GM18868 (cell line): ENCODE data around the gene HLTF.

Source experiments
- ATAC-seq: cut with Tn5 transposase; IDR thresholded peaks from one replicate; pipeline ENCODE4 v1.9.1; 2021; ENCODE audit warnings: mild to moderate bottlenecking, moderate library complexity; ENCODE audit not compliant: unreplicated experiment

The HLTF gene

GRCh38 chr3:149087208-149087607 lies 875 bp upstream of the HLTF start:
- ATAC-seq = no peak

DNA sequence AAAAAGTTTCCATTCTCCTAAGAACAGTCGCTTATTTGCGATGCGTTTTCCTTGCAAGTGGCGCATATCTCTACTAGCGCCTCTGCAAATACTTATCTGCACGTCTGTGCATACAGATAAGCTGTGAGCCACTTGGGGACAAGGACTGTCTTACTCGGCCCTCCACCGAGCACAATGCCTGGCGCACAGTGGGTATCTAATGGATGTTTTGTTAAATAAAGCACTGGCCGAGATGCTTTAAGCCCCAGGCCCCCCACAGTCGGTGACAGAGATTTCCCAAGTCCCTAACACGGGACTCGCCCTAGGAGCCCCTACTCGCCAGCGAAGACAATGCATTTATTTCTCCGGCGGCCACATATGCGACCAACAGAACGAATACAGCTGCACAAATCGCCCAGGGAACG lies 503 bp downstream of the HLTF start:
- peak; percentile 36 for ATAC-seq

- no peak for ATAC-seq
Observed at GRCh38 chr3:149081772-149082171, 4.6 kb downstream of the HLTF start.

GRCh38 chr3:149080699-149081091 lies 5.6 kb downstream of the HLTF start:
- ATAC-seq = no peak

DNA sequence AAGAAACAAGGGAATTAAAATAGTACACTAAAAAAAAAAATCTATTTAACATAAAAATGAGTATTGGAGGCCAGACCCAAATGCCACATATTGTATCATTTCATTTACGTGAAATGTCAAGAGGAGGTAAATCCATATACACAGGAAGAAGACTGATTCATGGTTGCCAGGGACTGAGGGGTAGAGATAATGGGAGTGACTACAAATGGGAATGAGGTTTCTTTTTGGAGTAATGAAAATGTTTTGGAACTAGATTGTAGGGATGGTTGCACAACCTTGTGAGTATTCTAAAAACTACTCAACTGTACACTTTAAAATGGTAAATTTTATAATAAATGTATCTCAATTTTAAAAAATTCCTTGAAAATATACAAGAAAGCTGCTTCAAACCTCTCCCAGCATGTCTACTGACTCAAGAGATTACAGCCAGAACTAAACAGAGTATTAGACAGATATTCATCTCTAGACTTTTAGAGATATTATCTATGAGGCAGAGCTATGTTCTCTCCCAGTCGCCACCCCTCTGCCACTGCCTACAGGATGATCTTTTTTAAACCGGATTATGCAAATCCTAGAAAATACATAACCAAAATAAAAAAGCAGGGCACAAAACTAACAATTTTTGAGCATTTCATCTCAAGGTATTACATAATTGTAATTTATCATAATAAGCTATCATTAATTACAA lies 6.2 kb downstream of the HLTF start:
- ATAC-seq = no peak

- no peak for ATAC-seq
Observed at GRCh38 chr3:149077628-149078027, 8.7 kb downstream of the HLTF start.

- no peak for ATAC-seq
Observed at GRCh38 chr3:149067883-149068282, 18.4 kb downstream of the HLTF start.

GRCh38 chr3:149061776-149062175 lies 24.6 kb downstream of the HLTF start:
- ATAC-seq = no peak

GRCh38 chr3:149058602-149059001 lies 27.7 kb downstream of the HLTF start:
- ATAC-seq = peak; percentile 81

- no peak for ATAC-seq
Observed at GRCh38 chr3:149058198-149058597, 28.1 kb downstream of the HLTF start.

GRCh38 chr3:149055575-149055974 lies 30.8 kb downstream of the HLTF start:
- no peak for ATAC-seq

- ATAC-seq = no peak
Observed at GRCh38 chr3:149044339-149045083, 41.8 kb downstream of the HLTF start.

- peak; percentile 94 for ATAC-seq
Observed at GRCh38 chr3:149042789-149043386, 43.4 kb downstream of the HLTF start.

DNA sequence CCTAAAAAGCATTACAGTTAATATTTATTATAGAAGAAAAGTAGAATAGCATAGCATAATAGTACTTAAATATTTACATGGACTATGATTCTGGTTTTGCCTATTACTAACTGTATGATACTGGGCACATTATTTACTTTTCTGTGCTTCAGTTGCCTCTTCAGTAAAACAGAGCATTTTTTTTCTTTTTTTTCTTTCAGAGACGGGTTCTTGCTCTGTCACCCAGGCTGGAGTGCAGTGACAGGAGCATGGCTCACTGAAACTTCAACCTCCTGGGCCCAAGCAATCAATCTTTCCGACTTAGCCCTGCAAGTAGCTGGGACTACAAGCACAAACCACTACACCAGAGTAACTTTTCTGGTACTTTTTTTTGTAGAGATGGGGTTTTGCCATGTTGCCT lies 48.0 kb downstream of the HLTF start:
- ATAC-seq = no peak

- no peak for ATAC-seq
Observed at GRCh38 chr3:149037684-149038083, 48.6 kb downstream of the HLTF start.

DNA sequence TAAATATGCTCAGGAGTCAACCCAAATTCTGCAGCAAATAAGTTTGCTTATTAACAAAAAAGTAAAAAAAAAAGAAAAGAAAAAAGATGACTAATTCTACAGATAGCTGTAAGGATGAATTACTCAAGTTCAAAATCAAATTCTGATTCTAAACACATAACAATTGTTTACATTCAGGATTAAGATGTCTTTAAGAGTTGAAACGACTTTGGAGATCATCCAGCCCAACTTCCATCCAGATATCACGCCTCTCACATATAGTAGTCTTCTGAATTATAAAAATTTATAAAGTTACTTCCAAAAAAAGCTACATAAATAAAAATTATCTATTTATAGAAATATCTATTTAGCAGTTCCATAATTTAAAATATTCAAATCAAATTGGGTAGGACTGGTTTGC lies 55.2 kb downstream of the HLTF start:
- no peak for ATAC-seq

GRCh38 chr3:149026718-149027117 lies 59.6 kb downstream of the HLTF start:
- ATAC-seq = no peak

- ATAC-seq = no peak
Observed at GRCh38 chr3:149023951-149024350, 62.4 kb downstream of the HLTF start.

GRCh38 chr3:149021830-149022229 lies 64.5 kb downstream of the HLTF start:
- no peak for ATAC-seq

- ATAC-seq = no peak
Observed at GRCh38 chr3:149020839-149021252, 65.5 kb downstream of the HLTF start.

DNA sequence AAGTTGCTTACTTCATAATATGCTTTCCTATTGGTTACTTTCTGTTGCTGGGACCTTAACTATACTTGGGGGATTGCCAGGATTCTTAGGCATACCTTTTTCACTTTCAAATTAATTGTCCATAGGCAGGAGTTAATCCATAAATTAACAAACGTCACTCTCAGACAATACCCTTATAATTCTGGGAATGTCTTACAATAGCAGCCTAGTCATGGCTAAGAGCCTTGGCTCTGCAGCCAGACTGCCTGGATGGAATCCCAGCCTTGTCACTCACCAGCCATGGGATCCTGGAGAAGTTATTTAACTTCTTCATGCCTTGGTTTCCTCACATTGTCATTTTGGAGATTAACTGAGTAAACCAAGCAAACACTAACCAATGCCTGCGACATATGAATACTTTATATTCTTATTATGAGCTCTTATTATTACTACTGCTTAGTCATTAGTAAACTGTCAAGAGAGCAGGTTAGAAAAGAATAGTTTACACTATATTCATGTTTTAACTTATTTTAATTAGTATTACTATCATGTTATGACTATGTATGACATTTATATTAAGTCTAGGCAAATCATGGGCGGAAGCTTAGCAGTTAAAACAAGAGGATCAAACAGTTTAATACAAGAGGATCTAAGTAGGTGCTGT lies 66.0 kb downstream of the HLTF start:
- ATAC-seq = no peak

DNA sequence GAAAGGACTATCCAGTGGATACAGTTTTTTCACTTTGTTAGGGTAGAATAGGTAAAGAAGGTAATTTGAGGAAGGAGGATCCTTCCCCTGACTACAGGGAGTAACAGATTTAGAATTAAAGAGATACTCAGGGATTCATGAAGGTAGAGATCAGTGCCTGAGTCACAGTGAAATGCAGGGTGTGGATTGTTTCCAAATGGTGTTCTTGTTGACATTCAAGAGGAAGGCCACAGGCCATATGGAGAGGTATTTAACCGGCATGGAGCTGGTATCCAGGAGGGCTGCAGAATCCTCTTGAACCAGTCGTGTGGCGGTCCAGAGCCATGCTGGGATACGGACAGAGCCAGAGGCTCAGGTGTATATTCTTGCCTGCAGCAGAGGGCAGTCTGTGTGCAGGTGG lies 66.8 kb downstream of the HLTF start:
- ATAC-seq = no peak
